Neuronal stem cell (in vitro differentiated cells): ENCODE data around the gene HMGCL.

ENCODE experiments used
- DNase-seq: peaks from one replicate; pipeline ENCODE4 v3.0.0-alpha.2; 2013; ENCODE audit warnings: low spot score
- H2AFZ ChIP-seq: one replicate; pipeline ENCODE4 v1.6.1; 2013; ENCODE audit warnings: mild to moderate bottlenecking, low read length, inconsistent platforms
- H2AK5ac ChIP-seq: 2 replicates; pipeline ENCODE4 v1.6.1; 2013; ENCODE audit warnings: low read depth, mild to moderate bottlenecking, inconsistent platforms, low read length, moderate library complexity, mixed read lengths
- H2BK120ac ChIP-seq: 2 replicates; pipeline ENCODE4 v1.6.1; 2013; ENCODE audit warnings: low read depth, mild to moderate bottlenecking, inconsistent platforms, low read length, moderate library complexity, mixed read lengths
- H2BK12ac ChIP-seq: one replicate; pipeline ENCODE4 v1.6.1; 2013; ENCODE audit warnings: low read length, inconsistent platforms
- H2BK15ac ChIP-seq: 2 replicates; pipeline ENCODE4 v1.6.1; 2013; ENCODE audit warnings: mild to moderate bottlenecking, low read length, inconsistent platforms, mixed read lengths
- H2BK5ac ChIP-seq: one replicate; pipeline ENCODE4 v1.6.1; 2013; ENCODE audit warnings: inconsistent platforms, mild to moderate bottlenecking, low read length, moderate library complexity
- H3K14ac ChIP-seq: one replicate; pipeline ENCODE4 v1.6.1; 2013; ENCODE audit warnings: low read length, inconsistent platforms
- H3K18ac ChIP-seq: 2 replicates; pipeline ENCODE4 v1.6.1; 2013; ENCODE audit warnings: low read length, inconsistent platforms
- H3K23ac ChIP-seq: 2 replicates; pipeline ENCODE4 v1.6.1; 2013; ENCODE audit warnings: low read depth, mild to moderate bottlenecking, mixed read lengths, low read length, inconsistent platforms; ENCODE audit not compliant: poor library complexity
- H3K27ac ChIP-seq: replicated peaks from 3 replicates; pipeline ENCODE4 v1.5.1; 2013; ENCODE audit warnings: low read length, inconsistent platforms
- H3K27me3 ChIP-seq, 3 experiments: 2 replicates each; pipeline ENCODE4 v1.6.1; 2013; ENCODE audit warnings: low read length in 3 of 3, mild to moderate bottlenecking in 2 of 3, inconsistent platforms in 1 of 3, low read depth in 1 of 3, mixed read lengths in 1 of 3, moderate library complexity in 1 of 3; ENCODE audit not compliant: control insufficient read depth in 3 of 3, insufficient read depth in 3 of 3
- H3K36me3 ChIP-seq, 2 donors: replicated peaks in 1 of 2; 2 replicates each; pipeline ENCODE4 v1.6.1; 2013; ENCODE audit warnings: low read length in 2 of 2; ENCODE audit not compliant: control insufficient read depth in 2 of 2, insufficient read depth in 2 of 2
- H3K4ac ChIP-seq: 2 replicates; pipeline ENCODE4 v1.6.1; 2013; ENCODE audit warnings: inconsistent platforms, mild to moderate bottlenecking, low read length, moderate library complexity
- H3K4me1 ChIP-seq, 2 donors: 1 replicate in 1 of 2; 2 replicates in 1 of 2; pipeline ENCODE4 v1.6.1; 2013; ENCODE audit warnings: low read length in 2 of 2, low read depth in 1 of 2; ENCODE audit not compliant: control insufficient read depth in 2 of 2, insufficient read depth in 1 of 2
- H3K4me2 ChIP-seq: one replicate; pipeline ENCODE4 v1.6.1; 2013; ENCODE audit warnings: mild to moderate bottlenecking, low read length, inconsistent platforms; ENCODE audit not compliant: insufficient read depth, poor library complexity, severe bottlenecking
- H3K4me3 ChIP-seq, 2 donors: 2 replicates each; pipeline ENCODE4 v1.5.1; 2013; ENCODE audit warnings: low read length in 2 of 2, mild to moderate bottlenecking in 2 of 2, inconsistent platforms in 1 of 2, moderate library complexity in 1 of 2
- H3K79me1 ChIP-seq: one replicate; pipeline ENCODE4 v1.6.1; 2013; ENCODE audit warnings: low read depth, mild to moderate bottlenecking, inconsistent platforms, low read length, moderate library complexity
- H3K9ac ChIP-seq: one replicate; pipeline ENCODE4 v1.6.1; 2013; ENCODE audit warnings: mild to moderate bottlenecking, low read depth, low read length, inconsistent platforms; ENCODE audit not compliant: poor library complexity
- H3K9me3 ChIP-seq, 2 donors: replicated peaks in 1 of 2; 2 replicates each; pipeline versions ENCODE3 to v1.6.1; 2013; ENCODE audit warnings: low read length in 2 of 2, mild to moderate bottlenecking in 2 of 2, inconsistent platforms in 1 of 2, low read depth in 1 of 2, mixed read lengths in 1 of 2, moderate library complexity in 1 of 2; ENCODE audit not compliant: control insufficient read depth in 2 of 2, insufficient read depth in 1 of 2
- H4K8ac ChIP-seq: one replicate; pipeline ENCODE4 v1.6.1; 2013; ENCODE audit warnings: low read depth, mild to moderate bottlenecking, inconsistent platforms, low read length, moderate library complexity
- H4K91ac ChIP-seq: one replicate; pipeline ENCODE4 v1.6.1; 2013; ENCODE audit warnings: low read length, low read depth, mild to moderate bottlenecking, inconsistent platforms; ENCODE audit not compliant: poor library complexity
- WGBS, 2 donors: extraction: QIAGEN DNeasy Blood & Tissue Kit; methylation state at CpG; one replicate each; pipeline ENCODE4 v1.1.7; 2013; ENCODE audit warnings: missing lambda C conversion rate in 2 of 2, mixed read lengths in 1 of 2; ENCODE audit not compliant: insufficient read length in 2 of 2, insufficient replicate concordance in 1 of 2; ENCODE audit errors: extremely low coverage in 2 of 2; 5-methylcytosine and 5-hydroxymethylcytosine counted together

Gene HMGCL

DNA sequence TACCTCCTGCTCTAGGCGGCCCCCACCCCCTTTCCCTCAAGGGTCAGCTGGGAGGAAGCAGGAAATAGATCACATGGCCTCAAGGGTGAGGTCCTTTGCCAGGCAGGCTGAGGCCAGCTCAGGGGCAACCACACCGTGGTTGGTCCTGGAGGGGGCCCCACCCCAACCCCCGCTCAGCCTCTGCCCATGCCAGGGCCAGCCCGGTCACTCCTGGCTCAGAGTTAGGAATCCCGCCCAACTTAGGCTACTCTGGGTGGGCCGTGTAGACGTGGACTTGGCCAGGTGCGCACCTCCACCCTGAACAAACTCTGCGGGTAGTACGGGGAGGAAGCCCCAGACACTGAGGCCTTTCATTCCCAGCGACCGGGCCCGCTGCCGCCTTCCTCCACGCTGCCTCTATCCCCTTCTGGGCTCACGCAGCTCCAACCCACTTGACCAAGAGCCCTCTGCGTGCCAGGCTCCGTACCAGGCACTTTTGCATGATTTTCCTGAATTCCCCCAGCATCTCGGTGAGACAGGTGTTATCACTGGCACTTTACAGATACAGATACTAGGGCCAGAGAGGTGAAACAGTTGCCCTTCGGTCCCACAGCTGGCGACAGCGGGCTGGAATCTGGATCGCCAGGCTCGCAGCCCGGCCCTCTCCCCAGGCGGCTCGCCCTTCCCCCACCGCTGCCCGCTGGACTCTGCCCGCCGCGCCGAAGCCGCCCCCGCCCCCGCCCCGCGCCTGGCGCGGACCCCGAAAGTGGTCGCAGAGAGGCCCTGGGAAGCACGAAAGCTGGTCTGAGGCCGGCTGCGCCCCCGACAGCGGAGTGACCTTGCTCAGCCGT, 25.4 kb downstream of the HMGCL start:
- Histone ChIP-seq H4K91ac (no peak overlapping the region), H3K23ac (peak overlapping the region; percentile 18), H3K4me2 (peak overlapping the region; percentile 85), H3K27ac (peak overlapping the region; percentile 80), H2AK5ac (peak overlapping the region; percentile 97), H3K27me3 (no peaks in the 10 kb centered on the region), H2BK5ac (peak overlapping the region; percentile 97), H3K36me3 (peaks cover 23 to 39% of the 10 kb centered on the region in 2 donors), H2BK15ac (peak overlapping the region; percentile 25), H3K79me1 (peaks cover 9% of the 10 kb centered on the region), H3K4me3 (peak overlapping the region; percentile 100), H4K8ac (no peak overlapping the region), H3K4ac (no peak overlapping the region), H3K4me1 (peaks cover 5 to 11% of the 10 kb centered on the region in 2 donors), H3K18ac (peak overlapping the region; percentile 99), H3K9me3 (no peaks in the 10 kb centered on the region), H2BK120ac (no peak overlapping the region), H2AFZ (peak overlapping the region; percentile 96), H3K9ac (peak overlapping the region; percentile 85), H3K14ac (peak overlapping the region; percentile 95), H2BK12ac (peak overlapping the region; percentile 81)
- peak; percentile 47 for DNase-seq
- WGBS, 2 donors: no CpG with 5 or more reads among the region's 48 CpGs

DNA sequence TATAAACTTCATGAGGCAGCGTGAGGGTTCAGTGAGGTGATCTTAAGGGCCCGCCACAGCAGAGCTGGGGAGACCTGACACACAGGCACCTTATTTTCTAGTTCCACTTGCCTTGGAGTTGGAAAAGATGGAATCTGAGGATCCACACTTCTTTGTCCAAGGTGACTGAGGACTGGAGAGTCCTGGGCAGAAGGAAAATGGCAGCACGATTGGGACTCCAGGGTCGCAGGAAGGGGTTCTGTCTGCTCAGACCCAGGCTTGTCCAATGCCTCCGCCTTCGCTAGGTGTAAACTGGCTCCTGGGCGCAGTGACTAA, 26.0 kb downstream of the HMGCL start:
- DNase-seq: no peak
- Histone ChIP-seq H3K18ac (no peak overlapping the region), H3K9me3 (no peaks in the 10 kb centered on the region), H3K27ac (no peak overlapping the region), H3K14ac (no peak overlapping the region), H2AFZ (no peak overlapping the region), H3K4me2 (peak overlapping the region; percentile 85), H3K23ac (peak overlapping the region; percentile 18), H4K8ac (no peak overlapping the region), H3K4ac (no peak overlapping the region), H3K4me3 (peak overlapping the region in 1 of 2 donors; percentile 100), H3K9ac (no peak overlapping the region), H2BK12ac (no peak overlapping the region), H2BK15ac (no peak overlapping the region), H3K4me1 (peaks cover 5 to 11% of the 10 kb centered on the region in 2 donors), H3K36me3 (peaks cover 23 to 42% of the 10 kb centered on the region in 2 donors), H2BK120ac (no peak overlapping the region), H2BK5ac (no peak overlapping the region), H4K91ac (no peak overlapping the region), H3K79me1 (peaks cover 9% of the 10 kb centered on the region), H3K27me3 (no peaks in the 10 kb centered on the region), H2AK5ac (no peak overlapping the region)
- no CpG with 5 or more reads among the region's 7 CpGs for WGBS, 2 donors

DNA sequence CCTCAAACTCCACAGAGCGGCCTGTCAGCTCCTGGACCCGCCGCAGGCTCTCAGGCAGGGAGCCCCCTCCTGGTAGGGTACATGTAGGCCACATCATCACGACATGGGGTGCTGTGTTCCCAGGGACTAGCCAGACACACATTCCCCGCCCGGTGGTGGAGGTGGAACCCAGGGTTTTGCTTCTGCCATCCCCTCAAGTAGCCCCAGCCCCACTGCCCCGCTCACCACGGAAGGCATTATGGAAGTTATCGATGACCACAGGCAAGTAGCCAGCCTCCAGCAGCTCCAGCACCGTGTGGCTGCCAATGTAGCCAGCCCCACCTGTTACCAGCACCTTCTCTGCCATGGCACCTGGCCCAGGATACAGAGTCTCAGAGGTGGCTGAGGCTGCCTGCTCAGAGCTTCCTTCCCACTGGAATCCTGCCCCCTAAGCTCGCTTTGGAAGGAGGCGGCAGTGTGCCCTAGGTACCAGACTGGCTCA, 26.5 kb downstream of the HMGCL start:
- peak overlapping the region; percentile 66 for H3K9ac ChIP-seq
- H3K4me1 ChIP-seq: peaks cover 5 to 11% of the 10 kb centered on the region in 2 donors
- H3K23ac ChIP-seq: peak overlapping the region; percentile 48
- H3K4me2 ChIP-seq: no peak overlapping the region
- H2AFZ ChIP-seq: no peak overlapping the region
- no peak overlapping the region for H4K8ac ChIP-seq
- no peak overlapping the region for H2BK5ac ChIP-seq
- H3K4me3 ChIP-seq: peak overlapping the region in 1 of 2 donors; percentile 100
- H2AK5ac ChIP-seq: peak overlapping the region; percentile 58
- no peak overlapping the region for H2BK12ac ChIP-seq
- H3K18ac ChIP-seq: no peak overlapping the region
- H3K4ac ChIP-seq: no peak overlapping the region
- no CpG with 5 or more reads among the region's 12 CpGs for WGBS, 2 donors
- H3K36me3 ChIP-seq: peaks cover 25 to 46% of the 10 kb centered on the region in 2 donors
- H3K27me3 ChIP-seq: no peaks in the 10 kb centered on the region
- no peak overlapping the region for H3K27ac ChIP-seq
- H2BK120ac ChIP-seq: no peak overlapping the region
- H3K14ac ChIP-seq: no peak overlapping the region
- no peaks in the 10 kb centered on the region for H3K9me3 ChIP-seq
- no peak overlapping the region for H4K91ac ChIP-seq
- H2BK15ac ChIP-seq: peak overlapping the region; percentile 56
- no peak for DNase-seq
- H3K79me1 ChIP-seq: peaks cover 9% of the 10 kb centered on the region
